Breast epithelium (tissue), 3 donors: Measurements from ENCODE around the gene MICA.

Source experiments
- CTCF ChIP-seq, 3 donors: fragments of 450-650 bp; IDR thresholded peaks; one replicate each; pipeline ENCODE4 v1.5.1; 2016 to 2017; ENCODE audit warnings: antibody characterized with exemption in 3 of 3, mild to moderate bottlenecking in 3 of 3, moderate library complexity in 3 of 3
- POLR2A ChIP-seq: fragments of 450-650 bp; IDR thresholded peaks from one replicate; pipeline ENCODE4 v1.6.1; 2016; ENCODE audit warnings: antibody characterized with exemption, mild to moderate bottlenecking, moderate library complexity
- POLR2AphosphoS5 ChIP-seq, 3 donors: sonication (generic); formaldehyde crosslinking; IDR thresholded peaks; one replicate each; pipeline ENCODE4 v1.6.1; 2017; ENCODE audit warnings: antibody characterized with exemption in 3 of 3

- no peak for TF ChIP-seq CTCF (IDR thresholded peaks at IDR 0.05)
- no peak for TF ChIP-seq POLR2A
- no peak for TF ChIP-seq POLR2AphosphoS5 (IDR thresholded peaks at IDR 0.05)
These were observed 26.4 kb upstream of the MICA start for GRCh38 chr6:31377029-31377428.
